Caco-2 (cell line): ENCODE measurements around the gene NUP58. TPM values are rescaled to one million over a fixed set of nuclear protein-coding genes. Genes with fewer than 3 reads are reported as not detected.
"Not testable (repeated sequence)": the region's sequence is repeated elsewhere in the genome, so short reads cannot be mapped to it uniquely, and the experiment has no call there.

Experiments used
- BruUV-seq: library from RNA; stranded (reverse); fragments of 400-500 nt; replicated peaks from 2 replicates; lab custom pipeline; 2021; lab: Mats Ljungman, UMichigan
- CTCF ChIA-PET: fragments of 300-600 bp; sonication (Branson Sonifier 250); formaldehyde crosslinking; loops from one replicate; lab custom pipeline; 2022; ENCODE audit warnings: antibody characterized with exemption; lab: Charles Lee
- POLR2A ChIA-PET: fragments of 300-600 bp; sonication (Branson Sonifier 250); formaldehyde crosslinking; loops from one replicate; lab custom pipeline; 2022; ENCODE audit warnings: antibody characterized with exemption; lab: Charles Lee
- DNase-seq, 2 experiments: peaks; one replicate each; pipeline versions ENCODE4 v3.0.0 to v3.0.0-alpha.2; 2020 to 2022
- H3K27me3 ChIP-seq: replicated peaks from 2 replicates; pipeline ENCODE4 v1.6.0; 2011; ENCODE audit warnings: low read length; ENCODE audit not compliant: control insufficient read depth, insufficient read depth
- H3K36me3 ChIP-seq: 2 replicates; pipeline ENCODE4 v1.5.1; 2011; ENCODE audit warnings: low read length; ENCODE audit not compliant: control insufficient read depth, insufficient read depth
- H3K4me1 ChIP-seq: fragments of 250-450 bp; sonication (Bioruptor Pico); 2 replicates; pipeline ENCODE4 v1.5.1; 2020; ENCODE audit warnings: mild to moderate bottlenecking
- H3K4me3 ChIP-seq: 2 replicates; pipeline ENCODE4 v1.5.1; 2011; ENCODE audit warnings: low read depth, mild to moderate bottlenecking, control low read depth, low read length
- H3K9me3 ChIP-seq: fragments of 250-450 bp; sonication (Bioruptor Pico); 2 replicates; pipeline ENCODE4 v1.5.1; 2020; ENCODE audit warnings: mild to moderate bottlenecking, moderate library complexity
- H3K27ac Mint-ChIP-seq: one replicate; pipeline ENCODE4 v1.8.0; 2022; ENCODE audit warnings: mixed read lengths; ENCODE audit not compliant: unreplicated experiment
- H3K27me3 Mint-ChIP-seq: one replicate; pipeline ENCODE4 v1.8.0; 2022; ENCODE audit warnings: mixed read lengths; ENCODE audit not compliant: insufficient read depth, unreplicated experiment
- H3K36me3 Mint-ChIP-seq: one replicate; pipeline ENCODE4 v1.8.0; 2022; ENCODE audit warnings: mild to moderate bottlenecking, mixed read lengths; ENCODE audit not compliant: insufficient read depth, unreplicated experiment
- H3K4me1 Mint-ChIP-seq: one replicate; pipeline ENCODE4 v1.8.0; 2022; ENCODE audit warnings: low read depth, mixed read lengths; ENCODE audit not compliant: unreplicated experiment
- H3K4me3 Mint-ChIP-seq: one replicate; pipeline ENCODE4 v1.8.0; 2022; ENCODE audit warnings: mild to moderate bottlenecking, moderate library complexity, mixed read lengths; ENCODE audit not compliant: unreplicated experiment
- H3K9me3 Mint-ChIP-seq: one replicate; pipeline ENCODE4 v1.8.0; 2022; ENCODE audit warnings: mixed read lengths; ENCODE audit not compliant: unreplicated experiment
- CTCF ChIP-seq, 2 experiments: fragments of 200-600 bp in 1 of 2; IDR thresholded peaks; 1 replicate in 1 of 2; 2 replicates in 1 of 2; pipeline versions ENCODE4 v1.5.1 to v1.8.0; 2011 to 2022; ENCODE audit warnings: antibody characterized with exemption in 1 of 2, control low read depth in 1 of 2, inconsistent platforms in 1 of 2, low read depth in 1 of 2, low read length in 1 of 2, mild to moderate bottlenecking in 1 of 2, moderate library complexity in 1 of 2; ENCODE audit not compliant: insufficient read depth in 1 of 2, severe bottlenecking in 1 of 2, unreplicated experiment in 1 of 2
- intact Hi-C: fragments of 100-400 bp; cut with micrococcal nuclease; formaldehyde crosslinking; loops from one replicate; pipeline ENCODE4 v1.10.0; 2022; ENCODE audit not compliant: unreplicated experiment
- total RNA-seq: library from RNA; stranded (reverse); gene quantifications from 2 replicates; pipeline ENCODE4 v1.2.3, GENCODE V29; 2022

Gene NUP58
- total RNA-seq, 1 experiment from 2014 or later: 66.4 TPM

GRCh38 chr13:25352806-25353205 lies 51.4 kb downstream of the NUP58 start:
- no peaks in the 10 kb centered on the region for H3K9me3 Mint-ChIP-seq
- POLR2A ChIA-PET: no interaction called here
- intact Hi-C loops: no loop called here
- TF ChIP-seq CTCF (IDR thresholded peaks at IDR 0.05; ENCODE audit: insufficient read depth in 1 of 2, low read depth in 1 of 2, low read length in 1 of 2, severe bottlenecking in 1 of 2, unreplicated experiment in 1 of 2): no peak
- H3K4me1 Mint-ChIP-seq: no peaks in the 10 kb centered on the region
- DNase-seq: no peak
- no peak overlapping the region for H3K27ac Mint-ChIP-seq
- CTCF ChIA-PET: interaction anchor here (0.7 kb wide), 1 partner anchor 59 kb away, joined by 4 read pairs; no protein-coding TSS in a partner anchor
- H3K4me3 Mint-ChIP-seq: no peak overlapping the region
- Histone ChIP-seq H3K4me1 (no peaks in the 10 kb centered on the region), H3K4me3 (no peak overlapping the region), H3K9me3 (no peaks in the 10 kb centered on the region), H3K36me3 (no peaks in the 10 kb centered on the region), H3K27me3 (no peaks in the 10 kb centered on the region)
- BruUV-seq: no TSS peak
- peaks cover 17% of the 10 kb centered on the region for H3K27me3 Mint-ChIP-seq
- H3K36me3 Mint-ChIP-seq: no peaks in the 10 kb centered on the region

GRCh38 chr13:25353344-25353743 lies 51.9 kb downstream of the NUP58 start:
- BruUV-seq: no TSS peak
- H3K27me3 ChIP-seq: no peaks in the 10 kb centered on the region
- no peaks in the 10 kb centered on the region for H3K4me1 Mint-ChIP-seq
- no peak overlapping the region for H3K4me3 ChIP-seq
- H3K9me3 Mint-ChIP-seq: no peaks in the 10 kb centered on the region
- no peaks in the 10 kb centered on the region for H3K36me3 ChIP-seq
- no peak overlapping the region for H3K4me3 Mint-ChIP-seq
- no peak for DNase-seq
- no peak overlapping the region for H3K27ac Mint-ChIP-seq
- H3K27me3 Mint-ChIP-seq: peaks cover 19% of the 10 kb centered on the region
- TF ChIP-seq CTCF (IDR thresholded peaks at IDR 0.05; ENCODE audit: insufficient read depth in 1 of 2, low read depth in 1 of 2, low read length in 1 of 2, severe bottlenecking in 1 of 2, unreplicated experiment in 1 of 2): no peak
- intact Hi-C loops: no loop called here
- H3K9me3 ChIP-seq: no peaks in the 10 kb centered on the region
- H3K4me1 ChIP-seq: no peaks in the 10 kb centered on the region
- ChIA-PET POLR2A (no interaction called here), CTCF (interaction anchor here (0.7 kb wide), 1 partner anchor 59 kb away, joined by 4 read pairs; no protein-coding TSS in a partner anchor)
- no peaks in the 10 kb centered on the region for H3K36me3 Mint-ChIP-seq

GRCh38 chr13:25354377-25354776 lies 53.0 kb downstream of the NUP58 start:
- DNase-seq: no peak
- ChIA-PET POLR2A (no interaction called here), CTCF (no interaction called here)
- no peaks in the 10 kb centered on the region for H3K36me3 Mint-ChIP-seq
- H3K4me3 Mint-ChIP-seq: no peak overlapping the region
- H3K4me1 Mint-ChIP-seq: no peaks in the 10 kb centered on the region
- no TSS peak for BruUV-seq
- H3K36me3 ChIP-seq: no peaks in the 10 kb centered on the region
- no peak overlapping the region for H3K4me3 ChIP-seq
- no peaks in the 10 kb centered on the region for H3K27me3 ChIP-seq
- TF ChIP-seq CTCF (IDR thresholded peaks at IDR 0.05; ENCODE audit: insufficient read depth in 1 of 2, low read depth in 1 of 2, low read length in 1 of 2, severe bottlenecking in 1 of 2, unreplicated experiment in 1 of 2): no peak
- no peaks in the 10 kb centered on the region for H3K9me3 ChIP-seq
- peaks cover 19% of the 10 kb centered on the region for H3K27me3 Mint-ChIP-seq
- intact Hi-C loops: no loop called here
- no peak overlapping the region for H3K27ac Mint-ChIP-seq
- no peaks in the 10 kb centered on the region for H3K9me3 Mint-ChIP-seq
- H3K4me1 ChIP-seq: no peaks in the 10 kb centered on the region

GRCh38 chr13:25360443-25360842 lies 59.0 kb downstream of the NUP58 start:
- BruUV-seq, H3K36me3 Mint-ChIP-seq, H3K4me1 Mint-ChIP-seq, CTCF ChIA-PET, H3K4me3 Mint-ChIP-seq, H3K27me3 ChIP-seq, POLR2A ChIA-PET, H3K9me3 ChIP-seq, DNase-seq, H3K4me3 ChIP-seq, H3K27ac Mint-ChIP-seq, H3K36me3 ChIP-seq, H3K27me3 Mint-ChIP-seq, intact Hi-C loops, H3K9me3 Mint-ChIP-seq, H3K4me1 ChIP-seq: not testable (repeated sequence)
